Cardiac ventricle fibroblast (primary cell): ENCODE measurements around the gene OR10A3. TPM values are rescaled to one million over a fixed set of nuclear protein-coding genes. Genes with fewer than 3 reads are reported as not detected.

ENCODE experiments used
- total RNA-seq: library from RNA; depleted of rRNA; stranded (reverse); fragments of >200 nt; gene quantifications from 2 replicates; pipeline ENCODE4 v1.2.3, GENCODE V29; 2015

OR10A3 gene
- total RNA-seq = not detected in 2 replicates

GRCh38 chr11:7941608-7942007, at the start of gene OR10A3:
Gene OR10A3 (minus strand): TSS chr11:7941708. CDS start chr11:7939520, 2,188 bp downstream.

DNA sequence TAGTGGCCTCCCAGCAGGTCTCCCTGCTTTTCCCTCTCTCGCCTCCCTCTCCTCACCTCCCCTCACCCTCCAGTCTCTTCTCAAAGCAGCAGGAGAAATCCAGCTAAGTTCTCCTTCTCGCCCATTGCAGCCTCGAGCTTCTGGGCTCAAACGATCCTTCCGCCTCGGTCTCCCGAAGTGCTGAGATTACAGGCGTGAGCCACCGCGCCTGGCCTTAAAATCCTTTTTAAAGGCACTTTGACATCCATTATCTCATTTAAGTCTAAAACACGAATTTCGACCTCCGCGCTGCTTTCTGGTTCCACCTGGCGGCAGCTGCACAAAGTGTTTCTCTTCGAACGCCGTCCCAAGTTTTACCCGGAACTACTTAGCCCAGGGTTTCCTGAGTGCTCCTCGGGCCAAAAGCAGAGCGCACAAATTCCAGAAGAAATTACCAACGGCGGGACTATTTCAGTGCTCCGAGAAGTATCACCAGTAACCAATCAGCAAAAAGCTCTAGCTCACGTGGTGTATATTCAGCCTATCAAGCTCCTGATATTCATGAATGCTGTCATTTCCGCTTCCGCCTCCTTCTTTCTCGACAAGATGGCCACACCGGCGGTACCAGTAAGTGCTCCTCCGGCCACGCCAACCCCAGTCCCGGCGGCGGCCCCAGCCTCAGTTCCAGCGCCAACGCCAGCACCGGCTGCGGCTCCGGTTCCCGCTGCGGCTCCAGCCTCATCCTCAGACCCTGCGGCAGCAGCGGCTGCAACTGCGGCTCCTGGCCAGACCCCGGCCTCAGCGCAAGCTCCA, 45.5 kb upstream of the OR10A3 start, which contains the start of gene EIF3F:
Gene EIF3F (plus strand): TSS at position 570 of the 792 bp plus-strand sequence. CDS start 16 bp downstream, at position 586.

DNA sequence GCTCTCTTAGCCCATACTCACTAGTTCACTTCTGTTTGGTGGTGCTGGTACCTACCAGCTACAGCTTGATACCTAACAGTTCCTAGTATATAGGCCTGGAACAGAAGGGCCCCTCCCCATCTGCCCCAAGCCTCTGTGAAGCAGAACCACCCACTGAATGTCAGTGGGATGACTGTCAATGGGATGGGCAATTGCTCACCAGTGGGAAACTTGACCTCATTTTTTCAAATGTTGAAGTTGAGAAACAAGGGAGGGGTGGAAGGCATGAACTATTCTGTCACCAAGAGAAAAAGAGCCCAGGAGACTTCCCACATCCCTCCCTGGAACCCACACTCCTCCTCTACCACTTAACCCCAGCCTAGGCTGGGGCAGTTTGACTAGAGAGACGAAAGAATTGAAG, 23.9 kb upstream of the OR10A3 start, which contains the start of gene NLRP10:
Gene NLRP10 (minus strand): TSS at position 62 of the 400 bp plus-strand sequence. CDS start 1,952 bp downstream, outside the sequence.

DNA sequence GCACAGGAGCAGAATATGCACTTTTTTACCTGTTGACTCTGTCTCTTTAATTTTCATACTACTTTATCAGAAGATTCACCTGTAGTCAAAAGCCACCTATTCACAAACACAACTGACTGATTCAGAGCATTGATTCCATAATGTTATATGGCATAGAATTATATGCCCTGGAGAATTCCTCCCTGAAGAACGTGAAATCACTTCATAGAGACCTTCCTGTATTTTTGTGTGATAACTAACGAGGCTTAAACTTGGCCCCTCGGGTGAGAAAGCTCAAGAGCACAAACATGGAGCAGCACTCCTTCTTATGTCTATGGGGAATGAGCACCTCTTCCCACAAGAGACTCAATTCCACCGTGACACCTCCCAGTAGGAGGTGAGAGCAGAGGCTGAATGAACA, 10.3 kb downstream of the OR10A3 start, which contains the start of gene OR10A6:
Gene OR10A6 (minus strand): TSS at position 101 of the 400 bp plus-strand sequence. CDS start 2,606 bp downstream, outside the sequence.

Other genes with a start within 250 kb of the OR10A3 start
- gene OVCH2, start 235.2 kb downstream of the OR10A3 start, total RNA-seq = not detected in 2 replicates
- not detected in 2 replicates for gene OR5P2, start 144.8 kb downstream of the OR10A3 start, total RNA-seq
- not detected in 2 replicates for gene OR5P3, start 110.9 kb downstream of the OR10A3 start, total RNA-seq
- gene OR10A6, start 10.4 kb downstream of the OR10A3 start, total RNA-seq = not detected in 2 replicates
- gene NLRP10, start 23.7 kb upstream of the OR10A3 start, total RNA-seq = not detected in 2 replicates
- 259 and 264 TPM in 2 replicates for gene EIF3F, start 45.6 kb upstream of the OR10A3 start, total RNA-seq
- gene TUB, start 139.5 kb upstream of the OR10A3 start, total RNA-seq = 7.6 and 10.9 TPM in 2 replicates
- gene RIC3, start 227.3 kb upstream of the OR10A3 start, total RNA-seq = not detected in 2 replicates